ENCODE results near the gene SPATA46.
"Not testable (repeated sequence)": the region's sequence is repeated elsewhere in the genome, so short reads cannot be mapped to it uniquely, and the experiment has no call there.

Gene SPATA46

GRCh38 chr1:162376691-162377090 lies at the start of gene SPATA46:
SPATA46 (minus strand) TSS chr1:162376854; CDS start chr1:162376790, 64 bp downstream.
- DNase-seq, result no peak

GRCh38 chr1:162422662-162423375 lies 46.2 kb upstream of the SPATA46 start:
- no peak for DNase-seq

- no peak for DNase-seq
Observed at GRCh38 chr1:162421258-162422164, 44.9 kb upstream of the SPATA46 start.

- no peak for DNase-seq
Observed at GRCh38 chr1:162420120-162420519, 43.5 kb upstream of the SPATA46 start.

- DNase-seq, result not testable (repeated sequence)
Observed at GRCh38 chr1:162419450-162419931, 42.8 kb upstream of the SPATA46 start.

GRCh38 chr1:162418584-162418983 lies 41.9 kb upstream of the SPATA46 start:
- not testable (repeated sequence) for DNase-seq

GRCh38 chr1:162417650-162418049 lies 41.0 kb upstream of the SPATA46 start:
- no peak for DNase-seq

GRCh38 chr1:162416909-162417308 lies 40.3 kb upstream of the SPATA46 start:
- DNase-seq, result no peak

- DNase-seq, result no peak
Observed at GRCh38 chr1:162416215-162416614, 39.6 kb upstream of the SPATA46 start.

GRCh38 chr1:162412002-162412401 lies 35.3 kb upstream of the SPATA46 start, which contains the start of gene SH2D1B:
SH2D1B (minus strand) TSS chr1:162412136; CDS start chr1:162412016, 120 bp downstream.
- DNase-seq, result no peak

- no peak for DNase-seq
Observed at GRCh38 chr1:162407539-162407938, 30.9 kb upstream of the SPATA46 start.

GRCh38 chr1:162406811-162407210 lies 30.2 kb upstream of the SPATA46 start:
- DNase-seq, result no peak

- DNase-seq, result no peak
Observed at GRCh38 chr1:162405800-162406199, 29.1 kb upstream of the SPATA46 start.

- no peak for DNase-seq
Observed at GRCh38 chr1:162404550-162405160, 28.0 kb upstream of the SPATA46 start.

- DNase-seq, result no peak
Observed at GRCh38 chr1:162400790-162401355, 24.2 kb upstream of the SPATA46 start.

GRCh38 chr1:162398999-162399580 lies 22.4 kb upstream of the SPATA46 start:
- DNase-seq, result no peak

GRCh38 chr1:162397943-162398560 lies 21.4 kb upstream of the SPATA46 start:
- DNase-seq, result no peak

- DNase-seq, result no peak
Observed at GRCh38 chr1:162397039-162397448, 20.4 kb upstream of the SPATA46 start.

- DNase-seq, result no peak
Observed at GRCh38 chr1:162396201-162396906, 19.7 kb upstream of the SPATA46 start.

GRCh38 chr1:162391790-162392563 lies 15.3 kb upstream of the SPATA46 start:
- no peak for DNase-seq
